Stimulated activated CD8-positive, alpha-beta memory T cell treated with anti-CD3 and anti-CD28 coated beads, Interleukin-15, amount 100 ng/mL, for 48 hours (primary cell): Measurements from ENCODE around the gene AMHR2.
"Not testable (repeated sequence)": the region's sequence is repeated elsewhere in the genome, so short reads cannot be mapped to it uniquely, and the experiment has no call there.

Source experiments
- DNase-seq, 2 donors: peaks; one replicate each; pipeline ENCODE4 v3.0.0-alpha.2; 2020; ENCODE audit warnings: low read depth in 2 of 2

AMHR2 gene

DNA sequence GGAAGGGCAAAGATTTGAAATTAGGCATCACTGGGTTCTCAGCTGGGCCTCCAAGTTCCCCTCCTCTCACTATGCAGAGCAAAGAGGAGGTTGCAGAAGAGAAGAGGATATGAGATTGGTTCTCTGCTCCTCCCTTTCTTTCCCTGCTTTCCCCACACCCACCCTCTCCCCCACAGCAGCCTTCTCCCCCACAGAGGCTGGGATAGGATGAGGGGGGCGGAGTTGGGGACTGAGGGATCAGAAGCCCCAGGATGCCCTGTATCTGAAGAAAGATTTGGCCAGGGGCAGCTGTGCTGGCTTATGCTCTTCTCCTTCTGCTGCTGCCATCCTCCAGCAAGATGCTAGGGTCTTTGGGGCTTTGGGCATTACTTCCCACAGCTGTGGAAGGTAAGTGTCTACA is at the start of gene AMHR2:
AMHR2 (plus strand) TSS at position 259 of the 400 bp plus-strand sequence; CDS start at position 339, 80 bp downstream.
- DNase-seq: no peak

DNA sequence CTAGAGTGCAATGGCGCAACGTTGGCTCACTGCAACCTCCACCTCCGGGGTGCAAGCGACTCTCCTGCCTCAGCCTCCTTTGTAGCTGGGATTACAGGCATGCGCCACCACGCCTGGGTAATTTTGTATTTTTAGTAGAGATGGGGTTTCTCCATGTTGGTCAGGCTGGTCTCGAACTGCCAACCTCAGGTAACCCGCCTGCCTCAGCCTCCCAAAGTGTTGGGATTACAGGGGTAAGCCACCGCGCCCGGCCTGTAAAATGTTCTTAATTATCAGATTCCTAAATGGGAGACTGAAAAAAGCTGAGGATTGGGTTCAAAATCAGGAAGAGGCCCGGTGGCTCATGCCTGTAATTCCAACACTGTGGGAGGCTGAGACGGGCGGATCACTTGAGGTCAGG is 49.4 kb upstream of the AMHR2 start:
- not testable (repeated sequence) for DNase-seq

DNA sequence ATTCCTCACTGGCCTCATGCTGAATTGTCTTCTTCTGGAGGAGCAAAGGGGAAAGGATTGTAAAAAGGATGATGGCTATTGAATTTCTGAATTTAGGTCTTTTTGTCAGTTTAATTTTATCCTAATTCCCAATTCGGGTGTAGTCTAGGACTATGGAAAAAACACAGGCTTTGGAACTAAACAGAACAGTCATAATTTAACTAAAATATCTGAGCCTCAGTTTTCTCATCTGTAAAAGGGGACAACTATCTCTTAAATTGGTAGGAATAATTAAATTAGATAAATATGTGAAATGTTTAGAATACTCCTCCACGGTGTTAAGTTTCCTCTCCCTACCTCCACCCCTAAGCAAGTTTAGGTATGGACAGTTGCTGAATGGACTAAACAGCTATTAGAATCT is 46.9 kb upstream of the AMHR2 start:
- DNase-seq: no peak

DNA sequence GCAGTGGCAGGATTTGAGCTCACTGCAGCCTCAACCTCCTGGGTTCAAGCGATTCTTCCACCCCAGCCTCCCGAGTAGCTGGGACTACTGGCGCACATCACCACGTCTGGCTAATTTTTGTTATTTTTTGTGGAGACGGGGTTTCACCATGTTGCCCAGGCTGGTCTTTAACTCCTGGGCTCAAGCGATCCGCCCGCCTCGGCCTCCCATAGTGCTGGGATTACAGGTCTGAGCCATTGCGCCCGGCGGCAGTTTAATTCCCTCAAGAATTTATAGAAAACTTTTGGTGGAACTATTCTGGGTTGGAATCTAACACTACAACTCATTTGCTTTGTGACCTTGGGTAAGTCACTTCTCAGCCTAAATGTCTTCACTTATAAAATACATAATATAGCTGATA is 45.4 kb upstream of the AMHR2 start:
- DNase-seq: no peak

DNA sequence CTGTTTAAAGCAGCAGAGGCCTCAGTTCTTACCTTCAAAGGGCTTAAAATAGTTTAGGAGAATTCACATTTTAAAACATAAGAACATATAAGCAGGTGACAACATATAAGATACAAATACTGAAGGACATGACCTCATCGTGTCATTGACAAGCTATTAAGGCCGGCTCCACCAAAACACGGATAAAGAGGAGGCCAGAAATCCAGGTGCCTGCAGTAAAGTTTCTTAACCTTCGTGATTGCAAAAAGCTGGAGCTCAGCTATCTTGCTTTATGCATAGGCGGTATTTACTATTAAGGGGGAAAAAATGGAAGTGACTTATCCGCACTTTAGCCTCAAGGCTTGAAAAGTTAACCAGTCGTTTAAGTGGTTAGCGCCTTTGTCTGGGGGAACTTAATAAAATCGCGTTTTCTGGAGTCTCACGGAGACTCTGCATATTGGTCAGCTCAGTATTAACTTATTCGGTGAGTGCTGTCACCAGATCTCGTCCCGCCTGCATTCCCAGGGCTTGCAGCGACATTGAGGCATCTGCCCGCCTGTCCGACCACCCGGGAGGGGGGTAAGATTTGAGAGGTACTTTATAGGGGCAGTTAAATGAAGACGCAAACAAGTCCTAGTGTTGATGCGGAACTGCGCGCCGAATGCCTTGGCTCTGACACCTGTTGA is 44.8 kb upstream of the AMHR2 start:
- DNase-seq: no peak

DNA sequence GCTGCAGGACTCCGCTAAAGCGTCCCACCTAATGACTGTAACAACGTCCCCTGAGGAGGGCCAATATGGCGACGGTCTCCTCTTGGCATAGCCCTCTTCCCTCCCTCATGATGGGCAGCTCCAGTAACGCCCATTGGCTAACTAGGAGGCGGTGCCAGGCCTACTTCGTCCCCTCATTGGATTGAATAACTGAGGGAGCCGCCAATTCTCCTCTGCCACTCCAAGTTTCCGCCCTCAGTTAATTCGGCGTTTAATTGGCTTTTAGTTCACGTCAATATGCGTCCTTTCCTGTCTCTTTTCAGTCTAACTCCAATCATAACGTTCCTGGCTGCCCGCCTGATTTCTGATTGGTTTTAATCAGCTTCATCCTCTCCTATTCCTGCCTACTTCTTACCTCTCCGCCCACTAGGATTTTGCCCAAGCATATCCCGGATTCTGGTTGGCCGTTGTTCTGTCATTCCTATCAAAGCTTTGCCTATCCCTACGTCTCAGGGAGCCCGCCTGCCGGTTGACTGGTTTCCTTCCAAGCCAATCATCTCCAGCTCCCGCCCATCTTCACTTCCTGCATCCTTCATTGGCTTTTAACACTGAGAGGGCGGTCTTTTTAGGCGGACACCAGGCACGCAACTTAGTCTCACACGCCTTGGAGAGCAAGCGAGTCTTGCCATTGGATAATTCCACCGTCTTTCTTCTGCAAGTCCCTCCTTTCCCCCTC is 44.1 kb upstream of the AMHR2 start:
- peak; percentile 95 to 96 for DNase-seq

DNA sequence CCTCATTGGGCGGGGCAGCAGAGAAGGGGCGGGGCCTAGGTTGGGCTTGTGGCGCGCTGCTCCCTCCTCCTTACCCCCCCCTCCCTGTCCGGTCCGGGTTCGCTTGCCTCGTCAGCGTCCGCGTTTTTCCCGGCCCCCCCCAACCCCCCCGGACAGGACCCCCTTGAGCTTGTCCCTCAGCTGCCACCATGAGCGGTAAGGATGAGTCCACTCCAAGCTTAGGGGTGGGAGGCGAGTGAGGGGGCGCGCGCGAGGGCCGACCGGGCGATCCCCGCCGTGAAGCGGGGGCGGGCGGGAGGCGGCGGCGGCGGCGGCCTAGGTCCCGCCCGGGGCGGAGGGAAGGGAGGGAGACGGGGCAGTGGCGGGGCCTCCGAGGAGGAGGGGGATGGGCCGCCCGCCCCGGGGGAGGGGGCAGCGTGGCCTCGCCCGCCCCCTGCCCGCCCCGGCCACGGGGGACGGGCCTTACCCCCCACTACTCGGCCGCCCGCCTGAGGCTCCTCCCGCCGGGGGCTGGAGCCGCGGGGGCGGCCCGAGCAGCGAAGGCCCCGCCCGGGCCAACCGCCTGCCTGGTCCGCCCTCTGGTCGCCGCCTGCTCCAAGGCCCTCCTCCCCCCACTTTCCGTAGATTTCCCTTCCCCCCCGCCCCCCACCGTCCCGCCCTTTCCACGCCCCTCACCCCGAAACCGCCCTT is 43.4 kb upstream of the AMHR2 start, which contains the start of gene SP1:
SP1 (plus strand) TSS at position 73 of the 690 bp plus-strand sequence; CDS start at position 189, 116 bp downstream.
- peak; percentile 87 to 88 for DNase-seq

DNA sequence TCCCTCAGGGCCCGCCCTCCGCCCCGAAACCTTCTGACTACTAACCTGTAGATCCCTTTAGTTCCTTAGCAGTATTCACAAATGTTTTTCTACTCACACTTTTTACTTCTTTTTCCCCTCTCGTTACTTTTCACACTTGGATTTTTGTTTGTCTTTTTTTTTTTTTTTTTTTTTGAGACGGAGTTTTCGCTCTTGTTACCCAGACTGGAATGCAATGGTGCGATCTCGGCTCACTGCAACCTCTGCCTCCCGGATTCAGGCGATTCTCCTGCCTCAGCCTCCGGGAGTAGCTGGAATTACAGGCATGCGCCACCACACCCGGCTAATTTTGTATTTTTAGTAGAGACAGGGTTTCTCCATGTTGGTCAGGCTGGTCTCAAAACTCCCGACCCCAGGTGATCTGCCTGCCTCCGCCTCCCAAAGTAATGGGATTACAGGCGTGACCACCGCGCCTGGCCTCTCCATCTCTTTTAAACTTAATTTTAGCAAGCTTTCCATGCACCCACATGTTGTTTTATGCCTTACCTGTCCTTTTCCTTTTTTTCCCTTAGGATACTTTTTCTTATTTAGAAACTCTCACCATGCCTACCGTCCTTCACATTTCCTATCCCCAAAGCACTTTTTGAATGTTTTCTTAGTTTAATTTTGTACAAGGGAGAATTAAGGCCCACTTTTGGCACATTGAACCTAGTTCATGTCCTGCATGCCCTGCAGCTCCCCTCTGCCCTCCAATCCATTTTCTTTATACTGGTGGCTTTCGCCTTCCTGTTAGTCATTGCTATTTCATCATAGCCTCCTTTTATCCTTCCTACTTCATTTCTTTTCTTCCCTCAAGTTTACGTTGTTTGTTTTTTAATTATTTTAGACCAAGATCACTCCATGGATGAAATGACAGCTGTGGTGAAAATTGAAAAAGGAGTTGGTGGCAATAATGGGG is 42.6 kb upstream of the AMHR2 start:
- no peak for DNase-seq

DNA sequence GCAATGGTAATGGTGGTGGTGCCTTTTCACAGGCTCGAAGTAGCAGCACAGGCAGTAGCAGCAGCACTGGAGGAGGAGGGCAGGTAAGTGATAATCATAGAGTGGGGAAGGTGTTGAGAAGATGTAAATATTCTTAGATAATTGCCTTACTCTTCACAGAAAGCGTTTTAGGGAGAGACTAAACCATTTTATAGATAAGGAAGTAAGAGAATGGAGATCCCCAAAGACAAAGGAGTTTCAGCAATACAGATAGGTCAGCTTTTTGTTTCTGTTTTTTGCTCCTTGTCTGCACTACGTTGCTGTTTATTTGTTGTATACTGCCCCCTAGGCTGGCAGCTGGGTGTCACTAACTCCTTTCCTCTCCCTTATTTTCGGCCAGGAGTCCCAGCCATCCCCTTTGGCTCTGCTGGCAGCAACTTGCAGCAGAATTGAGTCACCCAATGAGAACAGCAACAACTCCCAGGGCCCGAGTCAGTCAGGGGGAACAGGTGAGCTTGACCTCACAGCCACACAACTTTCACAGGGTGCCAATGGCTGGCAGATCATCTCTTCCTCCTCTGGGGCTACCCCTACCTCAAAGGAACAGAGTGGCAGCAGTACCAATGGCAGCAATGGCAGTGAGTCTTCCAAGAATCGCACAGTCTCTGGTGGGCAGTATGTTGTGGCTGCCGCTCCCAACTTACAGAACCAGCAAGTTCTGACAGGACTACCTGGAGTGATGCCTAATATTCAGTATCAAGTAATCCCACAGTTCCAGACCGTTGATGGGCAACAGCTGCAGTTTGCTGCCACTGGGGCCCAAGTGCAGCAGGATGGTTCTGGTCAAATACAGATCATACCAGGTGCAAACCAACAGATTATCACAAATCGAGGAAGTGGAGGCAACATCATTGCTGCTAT is 41.7 kb upstream of the AMHR2 start:
- DNase-seq: peak; percentile 8 to 11

DNA sequence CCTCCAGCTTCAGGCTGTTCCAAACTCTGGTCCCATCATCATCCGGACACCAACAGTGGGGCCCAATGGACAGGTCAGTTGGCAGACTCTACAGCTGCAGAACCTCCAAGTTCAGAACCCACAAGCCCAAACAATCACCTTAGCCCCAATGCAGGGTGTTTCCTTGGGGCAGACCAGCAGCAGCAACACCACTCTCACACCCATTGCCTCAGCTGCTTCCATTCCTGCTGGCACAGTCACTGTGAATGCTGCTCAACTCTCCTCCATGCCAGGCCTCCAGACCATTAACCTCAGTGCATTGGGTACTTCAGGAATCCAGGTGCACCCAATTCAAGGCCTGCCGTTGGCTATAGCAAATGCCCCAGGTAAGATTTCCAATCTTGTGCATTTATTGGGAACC is 40.4 kb upstream of the AMHR2 start:
- no peak for DNase-seq

DNA sequence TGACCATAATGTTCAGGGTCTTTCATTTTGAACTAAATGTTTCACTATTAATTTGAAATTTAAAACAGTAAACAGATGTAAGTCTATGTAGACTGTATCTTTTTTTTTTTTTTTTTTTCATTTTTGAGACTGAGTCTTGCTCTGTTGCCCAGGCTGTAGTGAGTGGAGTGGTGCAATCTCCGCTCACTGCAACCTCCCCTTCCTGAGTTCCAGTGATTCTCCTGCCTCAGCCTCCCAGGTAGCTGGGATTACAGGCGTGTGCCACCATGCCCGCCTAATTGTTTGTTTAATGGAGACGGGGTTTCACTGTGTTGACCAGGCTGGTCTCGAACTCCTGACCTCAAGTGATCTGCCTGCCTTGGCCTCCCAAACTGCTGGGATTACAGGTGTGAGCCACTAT is 37.3 kb upstream of the AMHR2 start:
- not testable (repeated sequence) for DNase-seq

DNA sequence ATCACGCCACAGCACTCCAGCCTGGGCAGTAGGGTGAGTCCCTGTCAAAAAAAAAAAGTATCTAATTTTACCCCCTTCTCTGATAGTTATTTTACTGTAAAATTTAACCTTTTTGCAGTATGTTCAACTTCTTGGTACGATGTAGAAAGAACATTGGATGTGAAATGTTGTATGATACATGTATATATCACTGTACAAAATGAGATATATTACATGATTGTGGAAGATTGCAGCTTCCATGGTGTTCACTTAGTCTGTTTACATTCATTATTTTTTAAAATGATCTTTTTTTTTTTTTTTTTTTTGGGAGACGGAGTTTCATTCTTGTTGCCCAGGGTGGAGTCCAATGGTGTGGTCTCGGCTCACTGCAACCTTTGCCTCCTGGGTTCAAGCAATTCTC is 34.7 kb upstream of the AMHR2 start:
- no peak for DNase-seq

DNA sequence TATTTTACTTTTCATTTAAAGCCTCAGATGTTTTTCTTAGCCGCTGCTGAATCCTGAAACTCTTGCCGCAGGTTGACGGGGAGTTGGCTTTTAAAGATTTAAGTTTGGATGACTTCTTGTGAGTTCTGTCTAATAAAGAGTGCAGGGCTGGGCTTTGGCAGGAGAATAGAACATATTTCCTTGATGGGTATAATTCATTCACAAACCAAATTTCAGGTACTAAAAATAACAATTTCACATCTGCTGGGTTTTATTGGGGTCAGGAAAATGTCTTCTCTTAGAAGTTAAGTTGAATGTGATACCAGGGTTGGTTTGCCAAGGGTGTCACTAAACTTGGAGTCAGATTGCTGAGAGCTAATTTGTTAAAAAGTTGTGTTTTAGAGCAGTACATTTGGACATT is 34.0 kb upstream of the AMHR2 start:
- no peak for DNase-seq

DNA sequence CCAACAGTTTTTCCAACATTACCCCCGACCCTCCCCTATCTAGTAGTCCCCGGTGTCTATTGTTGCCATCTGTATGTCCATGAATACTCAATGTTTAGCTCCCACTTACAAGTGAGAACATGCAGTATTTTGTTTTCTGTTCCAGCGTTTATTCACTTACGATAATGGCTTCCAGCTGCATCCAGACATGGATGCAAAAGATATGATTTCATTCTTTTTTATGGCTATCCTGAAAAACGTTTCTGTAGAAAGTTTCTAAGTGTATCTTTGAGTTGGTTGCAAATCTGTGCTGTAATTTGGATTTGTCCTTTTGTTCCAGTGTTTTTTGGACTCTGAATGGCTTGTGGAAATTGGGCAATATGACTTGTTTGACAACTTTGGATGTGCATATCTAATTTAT is 31.9 kb upstream of the AMHR2 start:
- no peak for DNase-seq

DNA sequence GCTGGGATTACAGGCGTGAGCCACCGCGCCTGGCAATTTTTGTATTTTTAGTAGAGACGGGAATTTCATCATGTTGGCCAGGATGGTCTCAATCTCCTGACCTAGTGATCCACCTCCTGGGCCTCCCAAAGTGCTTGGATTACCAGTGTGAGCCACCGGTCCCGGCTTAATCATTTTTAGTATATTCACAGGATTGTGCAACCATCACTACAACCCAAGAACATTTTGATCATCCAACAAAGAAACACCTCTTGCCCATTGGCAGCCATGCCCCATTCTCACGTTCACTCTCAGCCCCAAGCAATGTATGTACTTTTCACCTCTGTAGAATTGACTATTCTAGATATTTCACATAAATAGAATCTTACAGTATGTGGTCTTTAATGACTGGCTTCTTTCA is 23.8 kb upstream of the AMHR2 start:
- no peak for DNase-seq

DNA sequence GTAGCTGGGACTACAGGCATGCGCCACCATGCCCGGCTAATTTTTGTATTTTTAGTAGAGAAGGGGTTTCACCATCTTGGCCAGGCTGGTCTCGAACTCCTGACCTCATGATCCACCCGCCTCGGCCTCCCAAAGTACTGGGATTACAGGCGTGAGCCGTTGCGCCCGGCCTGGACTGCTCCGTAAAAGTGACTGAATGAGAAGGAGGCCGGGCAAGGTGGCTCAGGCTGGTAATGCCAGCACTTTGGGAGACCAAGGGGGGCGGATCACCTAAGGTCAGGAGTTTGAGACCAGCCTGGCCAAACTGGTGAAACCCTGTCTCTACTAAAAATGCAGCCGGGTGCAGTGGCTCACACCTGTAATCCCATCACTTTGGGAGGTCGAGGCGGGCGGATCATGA is 21.3 kb upstream of the AMHR2 start:
- not testable (repeated sequence) for DNase-seq

DNA sequence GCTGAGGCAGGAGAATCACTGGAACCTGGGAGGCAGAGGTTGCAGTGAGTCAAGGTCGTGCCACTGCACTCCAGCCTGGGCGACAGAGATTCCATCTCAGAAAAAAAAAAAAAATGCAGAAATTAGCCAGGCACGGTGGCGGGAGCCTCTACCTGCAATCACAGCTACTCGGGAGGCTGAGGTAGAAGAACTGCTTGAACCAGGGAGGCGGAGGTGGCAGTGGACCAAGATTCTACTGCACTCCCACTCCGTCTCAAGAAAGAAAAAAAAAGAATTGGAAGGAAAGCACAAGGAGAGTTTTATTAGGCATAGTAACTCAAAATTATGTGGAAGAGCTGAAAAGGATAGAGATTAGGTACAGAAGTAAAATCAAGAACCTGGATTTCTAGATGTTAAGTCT is 20.8 kb upstream of the AMHR2 start:
- DNase-seq: no peak

DNA sequence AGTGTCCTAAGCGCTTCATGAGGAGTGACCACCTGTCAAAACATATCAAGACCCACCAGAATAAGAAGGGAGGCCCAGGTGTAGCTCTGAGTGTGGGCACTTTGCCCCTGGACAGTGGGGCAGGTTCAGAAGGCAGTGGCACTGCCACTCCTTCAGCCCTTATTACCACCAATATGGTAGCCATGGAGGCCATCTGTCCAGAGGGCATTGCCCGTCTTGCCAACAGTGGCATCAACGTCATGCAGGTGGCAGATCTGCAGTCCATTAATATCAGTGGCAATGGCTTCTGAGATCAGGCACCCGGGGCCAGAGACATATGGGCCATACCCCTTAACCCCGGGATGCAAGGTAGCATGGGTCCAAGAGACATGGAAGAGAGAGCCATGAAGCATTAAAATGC is 12.7 kb upstream of the AMHR2 start:
- no peak for DNase-seq

DNA sequence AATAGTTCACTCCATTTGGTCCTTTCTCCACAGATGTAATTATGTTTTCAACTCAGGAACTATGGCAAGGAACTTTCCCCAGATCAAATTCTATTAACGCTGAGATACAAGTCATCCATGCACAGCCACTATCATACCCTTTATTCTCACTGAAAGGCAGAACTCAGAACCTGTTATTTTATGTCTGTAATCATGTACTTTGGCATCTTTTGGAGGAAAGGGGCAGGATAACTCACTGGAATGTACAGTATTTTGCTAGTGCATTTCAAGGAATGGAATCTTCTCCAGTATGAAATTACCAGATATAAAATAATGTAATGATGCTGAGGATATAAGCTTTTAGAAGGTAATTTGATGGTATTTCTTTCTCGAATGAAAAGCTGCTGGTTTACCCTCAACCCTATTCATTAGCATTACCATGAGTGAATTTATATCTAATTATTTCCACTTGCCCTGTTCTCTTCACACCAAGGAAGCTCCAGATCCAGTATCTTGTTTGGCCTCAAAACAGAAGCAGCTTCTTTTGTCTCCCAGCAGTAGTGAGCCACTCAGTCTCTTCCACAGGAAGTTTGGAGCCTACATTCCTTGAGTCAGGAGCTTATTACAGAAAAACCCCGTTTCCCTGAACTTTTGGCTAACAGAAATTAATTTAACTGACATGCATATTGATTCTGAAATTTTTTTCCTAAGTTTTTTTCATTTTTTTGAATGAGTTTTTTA is 10.0 kb upstream of the AMHR2 start:
- DNase-seq: no peak
